Upper lobe of left lung (tissue), 6 donors: ENCODE results near the gene COL2A1. TPM values are rescaled to one million over a fixed set of nuclear protein-coding genes. Genes with fewer than 3 reads are reported as not detected.

Experiments
- ATAC-seq, 2 donors: fragments of 200-7000 bp; cut with Tn5 transposase; one replicate each; pipeline ENCODE4 v1.9.1; 2022; ENCODE audit warnings: mild to moderate bottlenecking in 2 of 2, moderate library complexity in 2 of 2; ENCODE audit not compliant: low FRiP score in 2 of 2
- DNase-seq, 2 donors: peaks; one replicate each; pipeline ENCODE4 v3.0.0-alpha.2; 2019 to 2020
- H3K27ac ChIP-seq, 4 donors: fragments of 200-600 bp; sonication (generic); one replicate each; pipeline ENCODE4 v1.5.1; 2016 to 2019
- H3K27me3 ChIP-seq, 4 donors: fragments of 200-600 bp; sonication (generic); one replicate each; pipeline ENCODE4 v1.5.1; 2017 to 2019
- H3K36me3 ChIP-seq, 4 donors: fragments of 200-600 bp; sonication (generic); one replicate each; pipeline ENCODE4 v1.5.1; 2016 to 2019
- H3K4me1 ChIP-seq, 4 donors: fragments of 200-600 bp; sonication (generic); one replicate each; pipeline ENCODE4 v1.5.1; 2018 to 2019
- H3K4me3 ChIP-seq, 4 donors: fragments of 200-600 bp; sonication (generic); one replicate each; pipeline ENCODE4 v1.5.1; 2017 to 2019; ENCODE audit warnings: mild to moderate bottlenecking in 2 of 4, moderate library complexity in 1 of 4
- H3K9me3 ChIP-seq, 4 donors: fragments of 200-600 bp; sonication (generic); one replicate each; pipeline ENCODE4 v1.5.1; 2018 to 2019
- EP300 ChIP-seq, 4 donors: sonication (generic); formaldehyde crosslinking; IDR thresholded peaks; one replicate each; pipeline ENCODE4 v1.5.1; 2017; ENCODE audit warnings: antibody characterized with exemption in 4 of 4, control low read depth in 2 of 4
- POLR2A ChIP-seq, 4 donors: fragments of 450-650 bp; IDR thresholded peaks; one replicate each; pipeline ENCODE4 v1.5.1; 2016 to 2017; ENCODE audit warnings: antibody characterized with exemption in 4 of 4, mild to moderate bottlenecking in 2 of 4
- POLR2AphosphoS5 ChIP-seq, 2 donors: sonication (generic); formaldehyde crosslinking; IDR thresholded peaks; one replicate each; pipeline ENCODE4 v1.5.1; 2017; ENCODE audit warnings: antibody characterized with exemption in 2 of 2
- WGBS, 2 donors: methylation state at CpG; one replicate each; pipeline ENCODE4 v1.1.5; 2017 to 2018; 5-methylcytosine and 5-hydroxymethylcytosine counted together
- total RNA-seq, 6 donors: library from RNA; depleted of rRNA in 4 of 6; stranded (reverse); fragments of >200 nt in 4 of 6; gene quantifications; one replicate each; pipeline versions ENCODE4 v1.1.0 to v1.2.1, GENCODE V29; 2016 to 2021
- TF ChIP-seq, protein P1 (sequence below), 6 experiments: fragments of 450-650 bp in 4 of 6; fragments of 200-600 bp in 2 of 6; sonication (generic) in 2 of 6; IDR thresholded peaks; one replicate each; pipeline ENCODE4 v1.5.1; 2016 to 2019; ENCODE audit warnings: antibody characterized with exemption in 6 of 6
- donor health status: DM: no; HTN: no; CAD: no; lungs with moderate emphysema.
- donor health status: DM: no; HTN: yes; CAD: no; lungs with severe emphysema.

COL2A1 gene
- total RNA-seq, 6 donors from 2014 or later = 0.34 TPM; not detected in 5

DNA sequence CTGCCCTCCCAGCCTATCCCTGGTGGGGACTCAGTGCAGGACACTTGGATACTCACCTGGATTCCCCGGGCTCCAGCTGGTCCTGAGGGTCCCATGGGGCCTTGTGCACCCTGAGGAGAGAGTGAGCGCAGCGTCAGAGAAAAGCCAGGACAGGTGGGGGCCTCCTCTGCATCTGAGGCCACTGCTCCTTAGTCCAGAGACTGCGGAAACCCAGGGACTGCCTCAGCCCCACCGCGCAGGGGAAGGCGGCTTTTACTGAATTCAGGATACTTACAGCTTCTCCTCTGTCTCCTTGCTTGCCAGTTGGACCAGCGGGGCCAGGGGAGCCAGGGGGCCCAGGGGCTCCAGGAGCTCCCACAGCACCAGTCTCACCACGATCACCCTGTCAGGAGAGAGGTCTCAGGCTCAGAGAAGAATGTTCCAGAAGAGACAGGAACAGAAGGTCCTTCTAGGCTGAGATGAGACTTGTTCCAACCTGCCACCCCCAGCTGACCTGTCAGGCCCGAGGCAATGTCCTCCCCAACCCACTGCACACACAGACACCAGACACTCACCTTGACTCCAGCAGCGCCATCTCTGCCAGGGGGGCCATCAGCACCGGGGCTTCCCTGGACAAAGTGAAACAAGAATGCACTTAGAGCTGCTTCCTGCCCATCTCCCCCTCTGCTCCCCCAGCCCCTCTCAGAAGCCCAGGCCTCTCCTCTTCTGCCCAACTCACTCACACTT is 27.1 kb downstream of the COL2A1 start:
- Histone ChIP-seq H3K36me3 (no peaks in the 10 kb centered on the region), H3K9me3 (no peaks in the 10 kb centered on the region), H3K4me3 (no peak overlapping the region), H3K27ac (no peak overlapping the region), H3K27me3 (no peaks in the 10 kb centered on the region), H3K4me1 (peaks cover 0 to 7% (median 2%) of the 10 kb centered on the region in 4 donors)
- 70 to 82% methylated on average over 7 of the region's 12 CpGs for WGBS, 2 donors
- DNase-seq (peak in 1 of 2 donors; percentile 59), ATAC-seq (no peak)
- TF ChIP-seq POLR2A (IDR thresholded peaks at IDR 0.05) = no peak
- no peak for TF ChIP-seq EP300 (IDR thresholded peaks at IDR 0.05)
- TF ChIP-seq, protein P1, sequence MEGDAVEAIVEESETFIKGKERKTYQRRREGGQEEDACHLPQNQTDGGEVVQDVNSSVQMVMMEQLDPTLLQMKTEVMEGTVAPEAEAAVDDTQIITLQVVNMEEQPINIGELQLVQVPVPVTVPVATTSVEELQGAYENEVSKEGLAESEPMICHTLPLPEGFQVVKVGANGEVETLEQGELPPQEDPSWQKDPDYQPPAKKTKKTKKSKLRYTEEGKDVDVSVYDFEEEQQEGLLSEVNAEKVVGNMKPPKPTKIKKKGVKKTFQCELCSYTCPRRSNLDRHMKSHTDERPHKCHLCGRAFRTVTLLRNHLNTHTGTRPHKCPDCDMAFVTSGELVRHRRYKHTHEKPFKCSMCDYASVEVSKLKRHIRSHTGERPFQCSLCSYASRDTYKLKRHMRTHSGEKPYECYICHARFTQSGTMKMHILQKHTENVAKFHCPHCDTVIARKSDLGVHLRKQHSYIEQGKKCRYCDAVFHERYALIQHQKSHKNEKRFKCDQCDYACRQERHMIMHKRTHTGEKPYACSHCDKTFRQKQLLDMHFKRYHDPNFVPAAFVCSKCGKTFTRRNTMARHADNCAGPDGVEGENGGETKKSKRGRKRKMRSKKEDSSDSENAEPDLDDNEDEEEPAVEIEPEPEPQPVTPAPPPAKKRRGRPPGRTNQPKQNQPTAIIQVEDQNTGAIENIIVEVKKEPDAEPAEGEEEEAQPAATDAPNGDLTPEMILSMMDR (IDR thresholded peaks at IDR 0.05) = no peak
- TF ChIP-seq POLR2AphosphoS5 (IDR thresholded peaks at IDR 0.05) = no peak

DNA sequence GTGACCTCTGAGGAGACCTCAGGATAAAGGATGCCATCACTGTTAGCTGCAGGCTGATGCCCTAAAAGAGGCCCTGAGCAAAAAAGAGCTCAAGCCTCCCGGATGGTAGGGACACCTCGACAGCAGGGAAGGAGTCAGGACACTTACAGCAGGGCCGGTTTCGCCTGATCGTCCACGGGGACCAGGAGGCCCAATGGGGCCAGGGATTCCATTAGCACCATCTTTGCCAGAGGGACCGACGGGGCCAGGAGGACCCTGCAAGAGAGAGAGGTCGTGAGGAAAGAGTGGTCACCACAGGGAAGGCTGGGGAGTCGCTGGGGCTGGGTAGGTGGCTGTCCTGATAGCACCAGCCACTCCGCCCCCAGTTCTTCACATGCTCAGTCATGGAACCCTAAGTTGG is 28.5 kb downstream of the COL2A1 start:
- H3K9me3 ChIP-seq = no peaks in the 10 kb centered on the region
- H3K27ac ChIP-seq = no peak overlapping the region
- no peak overlapping the region for H3K4me3 ChIP-seq
- ATAC-seq (no peak), DNase-seq (peak in 1 of 2 donors; percentile 30)
- 89 to 92% methylated on average over 11 of the region's 11 CpGs for WGBS, 2 donors
- TF ChIP-seq POLR2AphosphoS5 (IDR thresholded peaks at IDR 0.05) = no peak
- no peak for TF ChIP-seq POLR2A (IDR thresholded peaks at IDR 0.05)
- TF ChIP-seq EP300 (IDR thresholded peaks at IDR 0.05) = no peak
- TF ChIP-seq, protein P1 (IDR thresholded peaks at IDR 0.05) = no peak
- no peaks in the 10 kb centered on the region for H3K36me3 ChIP-seq
- H3K27me3 ChIP-seq = no peaks in the 10 kb centered on the region
- no peaks in the 10 kb centered on the region for H3K4me1 ChIP-seq

DNA sequence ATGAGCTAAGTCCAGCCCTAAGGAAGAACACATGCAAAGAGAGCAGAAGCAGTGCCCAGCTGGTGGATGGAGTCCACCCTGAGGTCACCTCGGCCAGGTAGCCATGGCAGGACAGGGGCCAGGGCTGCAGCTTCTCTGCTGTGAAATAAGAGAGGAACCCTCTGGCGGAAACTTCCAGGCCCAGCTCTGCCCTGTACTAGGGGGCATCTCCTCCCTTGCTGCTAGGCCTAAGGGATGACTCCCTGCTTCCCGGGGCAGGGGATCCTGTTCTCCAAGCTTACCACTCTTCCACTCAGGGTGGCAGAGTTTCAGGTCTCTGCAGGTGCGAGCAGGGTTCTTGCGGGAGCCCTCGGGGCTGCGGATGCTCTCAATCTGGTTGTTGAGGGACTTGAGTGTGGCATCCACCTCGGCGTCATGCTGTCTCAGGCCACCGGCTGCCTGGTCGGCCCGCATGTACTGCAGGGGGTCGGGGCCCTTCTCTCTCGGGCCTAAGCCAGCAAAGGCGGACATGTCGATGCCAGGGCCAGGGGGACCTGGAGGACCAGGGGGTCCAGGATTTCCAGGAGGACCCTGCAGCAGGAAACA is 29.1 kb downstream of the COL2A1 start:
- no peaks in the 10 kb centered on the region for H3K4me1 ChIP-seq
- H3K36me3 ChIP-seq = no peaks in the 10 kb centered on the region
- TF ChIP-seq, protein P1 (IDR thresholded peaks at IDR 0.05) = no peak
- no peaks in the 10 kb centered on the region for H3K27me3 ChIP-seq
- H3K4me3 ChIP-seq = no peak overlapping the region
- ATAC-seq (no peak), DNase-seq (peak in 1 of 2 donors; percentile 57)
- WGBS, 2 donors = 94 to 95% methylated on average over 12 to 16 of the region's 16 CpGs
- H3K9me3 ChIP-seq = no peaks in the 10 kb centered on the region
- H3K27ac ChIP-seq = no peak overlapping the region

- TF ChIP-seq EP300 (IDR thresholded peaks at IDR 0.05) (no peak), POLR2A (IDR thresholded peaks at IDR 0.05) (no peak), POLR2AphosphoS5 (IDR thresholded peaks at IDR 0.05) (no peak)
- TF ChIP-seq, protein P1 (IDR thresholded peaks at IDR 0.05) = no peak
- Histone ChIP-seq H3K4me1 (no peaks in the 10 kb centered on the region), H3K27me3 (no peaks in the 10 kb centered on the region), H3K27ac (no peak overlapping the region), H3K36me3 (no peaks in the 10 kb centered on the region), H3K4me3 (no peak overlapping the region), H3K9me3 (no peaks in the 10 kb centered on the region)
- ATAC-seq (no peak), DNase-seq (peak in 1 of 2 donors; percentile 42)
- 96 to 97% methylated on average over 3 to 9 of the region's 9 CpGs for WGBS, 2 donors
These were observed 30.4 kb downstream of the COL2A1 start for GRCh38 chr12:47973870-47974269.

GRCh38 chr12:47972895-47973294 is 31.4 kb downstream of the COL2A1 start:
- no peaks in the 10 kb centered on the region for H3K27me3 ChIP-seq
- peaks cover 0 to 4% (median 2%) of the 10 kb centered on the region in 4 donors for H3K36me3 ChIP-seq
- H3K27ac ChIP-seq = no peak overlapping the region
- no peak overlapping the region for H3K4me3 ChIP-seq
- ATAC-seq (no peak), DNase-seq (no peak)
- no peak for TF ChIP-seq EP300 (IDR thresholded peaks at IDR 0.05)
- no peak for TF ChIP-seq POLR2A (IDR thresholded peaks at IDR 0.05)
- TF ChIP-seq, protein P1 (IDR thresholded peaks at IDR 0.05) = no peak
- no peak for TF ChIP-seq POLR2AphosphoS5 (IDR thresholded peaks at IDR 0.05)
- H3K4me1 ChIP-seq = no peaks in the 10 kb centered on the region
- WGBS, 2 donors = 71 to 77% methylated on average over 6 of the region's 6 CpGs
- no peaks in the 10 kb centered on the region for H3K9me3 ChIP-seq
